CD4-positive, alpha-beta T cell treated with Interleukin-1 beta for 1 hour (primary cell): ENCODE measurements around the gene RELCH.

Experiments used
- DNase-seq, 2 donors: peaks; one replicate each; pipeline ENCODE4 v3.0.0-alpha.2; 2020 to 2022

RELCH gene

DNA sequence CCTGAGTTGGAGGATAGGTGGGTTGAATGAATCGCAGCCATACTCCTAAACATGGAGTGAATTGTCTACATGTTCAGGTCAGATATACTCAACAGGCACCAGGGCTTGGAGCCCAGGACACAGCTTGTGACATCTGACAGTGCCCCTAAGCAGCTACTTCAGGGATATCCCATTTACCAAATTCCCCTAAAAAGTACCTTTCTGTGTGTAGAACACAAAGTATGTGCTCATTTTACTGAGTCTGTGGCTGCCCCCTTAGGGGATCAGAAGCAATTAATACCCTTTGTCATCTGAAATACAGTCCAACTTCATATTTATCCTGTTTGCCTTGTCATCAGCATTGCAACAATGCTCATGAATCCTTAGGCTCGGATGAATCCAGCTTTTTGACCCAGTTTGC is 158.9 kb downstream of the RELCH start:
- no peak for DNase-seq

DNA sequence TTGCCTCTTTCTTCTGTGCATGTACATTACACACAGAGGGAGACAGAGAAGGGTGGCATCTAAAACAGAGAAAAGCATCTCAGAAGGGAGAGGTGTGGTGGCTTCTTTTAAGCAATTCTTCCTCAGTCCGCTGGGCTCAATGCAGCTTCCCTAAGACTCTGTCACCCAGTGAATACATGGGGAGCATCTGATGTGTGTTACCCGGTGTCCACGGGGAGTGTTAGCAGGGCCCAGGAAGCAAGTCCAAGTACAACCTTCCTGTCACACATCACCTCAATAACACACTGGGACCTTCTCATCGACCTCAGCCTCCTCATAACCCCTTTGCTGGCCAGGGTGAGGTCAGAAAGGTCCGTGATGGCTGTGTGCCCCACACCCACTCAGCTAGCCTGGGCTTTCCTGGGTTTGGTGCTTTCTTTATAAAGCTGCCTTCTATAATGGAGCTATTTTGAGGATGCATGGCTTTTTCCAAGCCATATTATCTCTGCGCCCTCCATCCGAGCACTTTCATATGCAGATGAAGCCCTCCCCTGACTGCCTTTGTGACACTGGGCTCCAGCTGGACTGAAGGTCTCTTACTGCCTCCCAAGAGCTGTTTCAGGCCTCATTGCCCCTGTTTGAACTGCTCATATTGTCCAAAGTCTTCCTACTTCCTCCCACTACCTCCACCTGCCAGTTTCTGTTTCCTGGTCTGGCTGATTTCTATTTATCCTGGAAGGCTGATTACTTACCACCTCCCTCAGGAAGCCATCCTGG is 159.5 kb downstream of the RELCH start:
- no peak for DNase-seq

DNA sequence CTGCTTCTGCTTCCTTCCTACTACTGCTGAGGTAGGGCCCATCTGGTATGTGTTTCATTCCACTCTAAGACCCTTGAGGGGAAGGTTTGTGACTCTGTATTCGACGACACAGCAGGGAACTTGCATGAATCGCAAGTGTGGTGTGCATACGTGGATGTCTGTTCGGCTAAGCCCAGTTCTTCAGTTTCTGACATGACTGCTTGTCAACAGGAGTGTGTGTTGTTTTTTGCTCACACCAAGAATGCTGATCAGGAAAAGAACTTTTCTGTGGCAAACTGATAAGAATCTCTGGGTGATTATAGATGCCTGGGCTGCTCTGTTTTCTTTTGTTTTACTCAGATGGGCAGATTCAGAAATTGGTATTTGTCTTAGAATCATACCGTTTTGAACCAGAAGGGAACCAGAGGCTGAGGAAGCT is 160.0 kb downstream of the RELCH start:
- no peak for DNase-seq

DNA sequence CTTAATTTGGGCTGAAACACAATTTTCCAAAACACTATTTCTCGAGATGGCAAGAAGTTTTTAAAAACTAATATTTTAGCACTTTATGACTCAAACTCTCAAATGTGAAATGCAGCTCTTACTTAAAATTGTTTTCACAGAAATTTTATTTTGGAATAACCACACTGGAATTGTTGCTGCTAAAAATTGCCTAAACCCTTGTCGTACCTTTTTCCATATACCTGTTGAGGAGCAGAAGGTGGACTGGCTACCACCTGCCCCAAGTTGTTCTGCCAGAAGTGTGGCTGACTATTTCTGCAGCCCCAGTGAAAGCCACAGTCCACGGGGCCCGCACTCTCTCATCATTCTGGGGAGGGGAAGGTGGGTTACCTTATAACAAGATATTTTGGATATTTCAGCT is 161.4 kb downstream of the RELCH start:
- no peak for DNase-seq

DNA sequence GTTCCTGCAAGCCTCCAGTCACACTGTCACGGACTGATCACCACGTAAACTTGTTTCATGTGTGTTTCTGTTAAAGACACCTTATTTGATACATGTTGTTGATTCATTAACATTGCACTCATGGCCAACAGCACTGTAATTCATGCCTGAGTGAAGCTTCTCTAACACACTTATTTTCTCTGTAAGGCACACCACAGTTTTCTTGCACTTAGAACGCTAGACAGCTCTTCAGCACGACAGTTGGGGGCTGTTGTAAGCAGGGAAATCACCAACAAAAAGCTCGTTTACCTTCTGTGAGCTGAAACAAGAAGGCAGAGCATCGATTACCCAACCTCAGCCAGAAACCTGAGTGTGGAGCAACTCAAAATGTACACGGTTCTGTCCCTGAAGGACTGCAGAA is 166.1 kb downstream of the RELCH start:
- DNase-seq = no peak

DNA sequence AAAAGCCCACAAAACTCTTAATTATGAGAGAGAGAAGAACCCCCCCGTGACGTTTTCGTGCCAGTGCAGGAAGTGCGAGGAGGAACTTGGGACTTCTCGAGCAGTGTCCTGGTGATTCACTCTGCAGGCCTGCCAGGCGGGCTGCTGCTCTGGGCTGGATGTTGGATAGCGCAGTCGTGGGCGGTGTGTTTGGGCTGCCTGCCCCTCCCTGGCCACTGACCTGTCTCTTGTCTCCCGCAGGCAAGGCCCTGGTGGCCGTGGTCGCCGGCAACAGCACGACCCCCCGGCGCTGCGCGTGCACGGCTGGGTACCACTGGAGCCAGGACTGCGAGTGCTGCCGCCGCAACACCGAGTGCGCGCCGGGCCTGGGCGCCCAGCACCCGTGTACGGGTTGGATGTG is 167.1 kb downstream of the RELCH start:
- peak in 1 of 2 donors; percentile 10 for DNase-seq

DNA sequence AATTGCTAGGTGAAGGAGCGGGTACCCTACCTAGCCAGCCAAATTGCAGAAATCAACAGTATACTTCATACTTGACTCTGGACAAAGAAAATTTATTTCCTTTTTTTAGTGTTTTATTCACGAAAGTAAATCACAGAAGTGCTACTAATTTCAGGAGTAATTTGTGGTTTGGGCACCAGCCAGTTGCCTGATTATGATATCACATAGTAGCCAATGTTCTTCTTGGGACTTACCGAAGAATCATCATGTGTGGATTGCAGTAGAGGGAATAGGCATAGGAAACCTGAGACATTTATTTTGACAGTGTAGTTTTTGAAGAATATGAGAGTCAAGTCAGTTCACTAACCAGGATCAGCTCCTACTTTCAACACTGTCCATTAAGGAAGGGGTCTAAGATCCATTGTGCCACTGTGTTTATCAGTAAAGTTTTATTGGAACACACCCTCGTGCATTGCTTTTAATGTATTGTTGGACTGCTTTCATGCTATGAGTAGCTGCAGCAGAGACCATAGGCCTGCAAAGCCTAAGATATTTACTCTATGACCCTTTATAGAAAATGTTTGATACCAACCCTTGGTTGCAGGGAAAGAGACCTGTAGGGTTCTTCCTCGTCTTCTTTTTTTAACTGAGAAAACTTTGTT is 170.1 kb downstream of the RELCH start:
- DNase-seq = no peak
